Natural killer cell (primary cell): ENCODE results near the gene RNU5D-1. TPM values are rescaled to one million over a fixed set of nuclear protein-coding genes. Genes with fewer than 3 reads are reported as not detected.

Experiments used
- ATAC-seq, 3 donors: fragments of 150-1000 bp in 2 of 3; fragments of 200-7000 bp in 1 of 3; cut with Tn5 transposase; 1 replicate in 1 of 3; 2 replicates in 2 of 3; pipeline ENCODE4 v1.10.0; 2021; ENCODE audit warnings: mild to moderate bottlenecking in 2 of 3, moderate library complexity in 2 of 3
- DNase-seq, 2 donors: peaks; one replicate each; pipeline versions ENCODE4 v3.0.0 to v3.0.0-alpha.2; 2013 to 2021; ENCODE audit warnings: mixed read lengths in 1 of 2
- H3K27ac ChIP-seq: one replicate; pipeline ENCODE4 v1.5.1; 2013; ENCODE audit warnings: mild to moderate bottlenecking, low read length
- H3K27me3 ChIP-seq: one replicate; pipeline ENCODE4 v1.6.1; 2013; ENCODE audit warnings: low read length; ENCODE audit not compliant: control insufficient read depth, insufficient read depth
- H3K36me3 ChIP-seq: one replicate; pipeline ENCODE4 v1.6.1; 2013; ENCODE audit warnings: low read length; ENCODE audit not compliant: control insufficient read depth, insufficient read depth
- H3K4me1 ChIP-seq: one replicate; pipeline ENCODE4 v1.6.1; 2013; ENCODE audit warnings: low read length; ENCODE audit not compliant: control insufficient read depth, insufficient read depth
- H3K4me3 ChIP-seq: one replicate; pipeline ENCODE4 v1.5.1; 2013; ENCODE audit warnings: low read length
- H3K9me3 ChIP-seq: one replicate; pipeline ENCODE4 v1.6.1; 2013; ENCODE audit warnings: low read length; ENCODE audit not compliant: control insufficient read depth, insufficient read depth
- H3K27ac Mint-ChIP-seq, 2 donors: one replicate each; pipeline ENCODE4 v1.8.0; 2022; ENCODE audit warnings: mild to moderate bottlenecking in 2 of 2, mixed read lengths in 2 of 2, moderate library complexity in 1 of 2
- H3K27me3 Mint-ChIP-seq, 2 donors: one replicate each; pipeline ENCODE4 v1.8.0; 2022; ENCODE audit warnings: low read depth in 2 of 2, mixed read lengths in 2 of 2
- H3K36me3 Mint-ChIP-seq: one replicate; pipeline ENCODE4 v1.8.0; 2022; ENCODE audit warnings: mixed read lengths
- H3K4me1 Mint-ChIP-seq, 2 donors: one replicate each; pipeline ENCODE4 v1.8.0; 2022; ENCODE audit warnings: mixed read lengths in 2 of 2
- H3K4me3 Mint-ChIP-seq: one replicate; pipeline ENCODE4 v1.8.0; 2022; ENCODE audit warnings: mild to moderate bottlenecking, moderate library complexity, mixed read lengths
- H3K9me3 Mint-ChIP-seq, 2 donors: one replicate each; pipeline ENCODE4 v1.8.0; 2022; ENCODE audit warnings: mixed read lengths in 2 of 2
- CTCF ChIP-seq: fragments of 200-600 bp; IDR thresholded peaks from one replicate; pipeline ENCODE4 v1.8.0; 2022; ENCODE audit warnings: antibody characterized with exemption
- WGBS: methylation state at CpG from one replicate; pipeline ENCODE4 v1.1.7; 2013; ENCODE audit warnings: missing lambda C conversion rate; ENCODE audit not compliant: insufficient coverage; 5-methylcytosine and 5-hydroxymethylcytosine counted together
- intact Hi-C: fragments of 100-400 bp; cut with micrococcal nuclease; formaldehyde crosslinking; loops from one replicate; pipeline ENCODE4 v1.14.2; 2022
- total RNA-seq, 4 donors: library from RNA; stranded (reverse); fragments of 120-200 nt in 1 of 4; gene quantifications; one replicate each; pipeline versions ENCODE4 v1.2.3 to v1.2.4, GENCODE V29; 2013 to 2022

Gene RNU5D-1
- total RNA-seq, 3 donors from 2014 or later (not counting 1 experiment from before 2014, with no cell fraction given), result not detected

- H3K27me3 Mint-ChIP-seq, result no peaks in the 10 kb centered on the region
- TF ChIP-seq CTCF, result no peak
- no peaks in the 10 kb centered on the region for H3K9me3 ChIP-seq
- no peaks in the 10 kb centered on the region for H3K36me3 Mint-ChIP-seq
- WGBS, result 90% methylated on average over 64 of the region's 64 CpGs
- no peaks in the 10 kb centered on the region for H3K36me3 ChIP-seq
- DNase-seq, result peak in 1 of 2 donors; percentile 42
- H3K4me1 ChIP-seq, result peaks cover 45% of the 10 kb centered on the region
- H3K4me3 Mint-ChIP-seq, result no peak overlapping the region
- H3K27me3 ChIP-seq, result no peaks in the 10 kb centered on the region
- H3K9me3 Mint-ChIP-seq, result no peaks in the 10 kb centered on the region
- no peak for ATAC-seq
- no peak overlapping the region for H3K4me3 ChIP-seq
- H3K4me1 Mint-ChIP-seq, result peaks cover 33 to 42% of the 10 kb centered on the region in 2 donors
- no peak overlapping the region for H3K27ac Mint-ChIP-seq
- H3K27ac ChIP-seq, result no peak overlapping the region
- intact Hi-C loops, result no loop called here
Observed at GRCh38 chr1:44724296-44724954, 6.5 kb downstream of the RNU5D-1 start.

GRCh38 chr1:44723496-44724295 is 7.3 kb downstream of the RNU5D-1 start:
- intact Hi-C loops, result no loop called here
- TF ChIP-seq CTCF, result no peak
- Mint-ChIP-seq H3K9me3 (no peaks in the 10 kb centered on the region), H3K27ac (peak overlapping the region; percentile 3 to 23), H3K36me3 (no peaks in the 10 kb centered on the region), H3K4me3 (peak overlapping the region; percentile 52), H3K4me1 (peaks cover 28 to 37% of the 10 kb centered on the region in 2 donors), H3K27me3 (no peaks in the 10 kb centered on the region)
- DNase-seq (peak in 1 of 2 donors; percentile 56), ATAC-seq (no peak)
- H3K4me1 ChIP-seq, result peaks cover 42% of the 10 kb centered on the region
- H3K27ac ChIP-seq, result peak overlapping the region; percentile 13
- no peaks in the 10 kb centered on the region for H3K36me3 ChIP-seq
- 57% methylated on average over 27 of the region's 28 CpGs for WGBS
- H3K27me3 ChIP-seq, result no peaks in the 10 kb centered on the region
- no peak overlapping the region for H3K4me3 ChIP-seq
- no peaks in the 10 kb centered on the region for H3K9me3 ChIP-seq

- no peak for TF ChIP-seq CTCF
- H3K36me3 Mint-ChIP-seq, result no peaks in the 10 kb centered on the region
- H3K9me3 Mint-ChIP-seq, result no peaks in the 10 kb centered on the region
- H3K27ac Mint-ChIP-seq, result peak overlapping the region; percentile 3 to 23
- WGBS, result 28% methylated on average over 9 of the region's 9 CpGs
- no peaks in the 10 kb centered on the region for H3K36me3 ChIP-seq
- H3K27ac ChIP-seq, result no peak overlapping the region
- H3K4me3 ChIP-seq, result no peak overlapping the region
- no peaks in the 10 kb centered on the region for H3K27me3 Mint-ChIP-seq
- peaks cover 30 to 40% of the 10 kb centered on the region in 2 donors for H3K4me1 Mint-ChIP-seq
- H3K4me3 Mint-ChIP-seq, result peak overlapping the region; percentile 49
- H3K27me3 ChIP-seq, result no peaks in the 10 kb centered on the region
- H3K9me3 ChIP-seq, result no peaks in the 10 kb centered on the region
- H3K4me1 ChIP-seq, result peaks cover 42% of the 10 kb centered on the region
- intact Hi-C loops, result no loop called here
- DNase-seq (peak in 1 of 2 donors; percentile 48), ATAC-seq (no peak)
Observed at GRCh38 chr1:44723064-44723463, 7.9 kb downstream of the RNU5D-1 start.
